ENCODE measurements around the gene NIN.

GRCh38 chr14:50780393-50780792, 50.6 kb downstream of the NIN start:
- no peak for TF ChIP-seq CTCF (IDR thresholded peaks at IDR 0.05)
- no peak for TF ChIP-seq POLR2A (IDR thresholded peaks at IDR 0.05)

Measured in vagina (tissue), 2 donors.